OCI-LY7 (cell line): ENCODE data around the gene PIP4K2A. TPM values are rescaled to one million over a fixed set of nuclear protein-coding genes. Genes with fewer than 3 reads are reported as not detected.

Source experiments
- BruUV-seq: library from RNA; stranded (reverse); fragments of 400-500 nt; replicated peaks from 2 replicates; lab custom pipeline; 2021; lab: Mats Ljungman, UMichigan
- CTCF ChIA-PET: fragments of 300-600 bp; sonication (Branson Sonifier 250); formaldehyde crosslinking; loops from one replicate; lab custom pipeline; 2022; ENCODE audit warnings: antibody characterized with exemption; ENCODE audit not compliant: unreplicated experiment; lab: Charles Lee
- POLR2A ChIA-PET: fragments of 300-600 bp; sonication (Branson Sonifier 250); formaldehyde crosslinking; loops from one replicate; lab custom pipeline; 2022; ENCODE audit warnings: antibody characterized with exemption; lab: Charles Lee
- DNase-seq: peaks from one replicate; pipeline ENCODE4 v3.0.0-alpha.2; 2015; ENCODE audit warnings: low spot score
- H2AFZ ChIP-seq: fragments of 200-600 bp; sonication (generic), shearing (Covaris generic); 2 replicates; pipeline ENCODE4 v1.6.1; 2014; ENCODE audit warnings: mild to moderate bottlenecking, antibody characterized with exemption, low read length, moderate library complexity
- H3K27ac ChIP-seq: fragments of 200-600 bp; sonication (generic); 2 replicates; pipeline ENCODE4 v1.5.1; 2014; ENCODE audit warnings: mixed run types, low read depth, mild to moderate bottlenecking, moderate library complexity, low read length, inconsistent platforms; ENCODE audit not compliant: poor library complexity, severe bottlenecking
- H3K36me3 ChIP-seq: fragments of 200-600 bp; sonication (generic); 2 replicates; pipeline ENCODE4 v1.6.1; 2014; ENCODE audit warnings: mild to moderate bottlenecking, antibody characterized with exemption, low read length, moderate library complexity, mixed read lengths; ENCODE audit not compliant: insufficient read depth
- H3K4me1 ChIP-seq: fragments of 200-600 bp; sonication (generic); 2 replicates; pipeline ENCODE4 v1.5.1; 2014; ENCODE audit warnings: mild to moderate bottlenecking, low read length; ENCODE audit not compliant: insufficient read depth, poor library complexity, severe bottlenecking
- H3K4me2 ChIP-seq: fragments of 200-600 bp; sonication (generic); 2 replicates; pipeline ENCODE4 v1.6.1; 2014; ENCODE audit warnings: mild to moderate bottlenecking, low read length
- H3K4me3 ChIP-seq: fragments of 200-600 bp; sonication (generic); 2 replicates; pipeline ENCODE4 v1.5.1; 2014; ENCODE audit warnings: mild to moderate bottlenecking, low read depth, low read length; ENCODE audit not compliant: poor library complexity, severe bottlenecking
- H3K79me2 ChIP-seq: fragments of 200-600 bp; sonication (generic); 2 replicates; pipeline ENCODE4 v1.6.1; 2016; ENCODE audit warnings: low read depth, mild to moderate bottlenecking, low read length, moderate library complexity, mixed read lengths; ENCODE audit not compliant: insufficient read depth
- H3K9me2 ChIP-seq: fragments of 200-600 bp; sonication (generic); 2 replicates; pipeline ENCODE4 v1.6.1; 2016; ENCODE audit warnings: mild to moderate bottlenecking, low read length, mixed read lengths; ENCODE audit not compliant: insufficient read depth
- H3K9me3 ChIP-seq: fragments of 200-600 bp; sonication (generic); 2 replicates; pipeline ENCODE4 v1.6.1; 2014; ENCODE audit warnings: mild to moderate bottlenecking, mixed run types, low read length, mixed read lengths
- H4K20me1 ChIP-seq: fragments of 200-600 bp; sonication (generic); 2 replicates; pipeline ENCODE4 v1.6.1; 2014; ENCODE audit warnings: mild to moderate bottlenecking, antibody characterized with exemption, low read length, moderate library complexity, mixed read lengths; ENCODE audit not compliant: insufficient read depth
- EZH2phosphoT487 ChIP-seq: fragments of 200-600 bp; sonication (generic); IDR thresholded peaks from 2 replicates; pipeline ENCODE4 v1.6.1; 2018; ENCODE audit warnings: low read depth, borderline replicate concordance, mild to moderate bottlenecking, mixed run types, antibody characterized with exemption, low read length, moderate library complexity, mixed read lengths
- intact Hi-C: fragments of 100-400 bp; cut with micrococcal nuclease; formaldehyde crosslinking; loops from one replicate; pipeline ENCODE4 v1.10.0; 2022; ENCODE audit not compliant: unreplicated experiment
- total RNA-seq, 2 experiments: library from RNA; depleted of rRNA in 1 of 2; stranded (reverse); fragments of >200 nt in 1 of 2; shearing (Covaris generic) in 1 of 2; gene quantifications; 2 replicates each; pipeline ENCODE4 v1.2.3, GENCODE V29; 2014 to 2022
- TF ChIP-seq, protein P1 (sequence below): fragments of 200-600 bp; sonication (generic); conservative IDR thresholded peaks from 2 replicates; pipeline ENCODE4 v1.5.1; 2014; ENCODE audit warnings: mild to moderate bottlenecking, antibody characterized with exemption, low read length, moderate library complexity, mixed read lengths

The PIP4K2A gene
- total RNA-seq, 2 experiments from 2014 or later: 32.5 to 42.6 TPM

DNA sequence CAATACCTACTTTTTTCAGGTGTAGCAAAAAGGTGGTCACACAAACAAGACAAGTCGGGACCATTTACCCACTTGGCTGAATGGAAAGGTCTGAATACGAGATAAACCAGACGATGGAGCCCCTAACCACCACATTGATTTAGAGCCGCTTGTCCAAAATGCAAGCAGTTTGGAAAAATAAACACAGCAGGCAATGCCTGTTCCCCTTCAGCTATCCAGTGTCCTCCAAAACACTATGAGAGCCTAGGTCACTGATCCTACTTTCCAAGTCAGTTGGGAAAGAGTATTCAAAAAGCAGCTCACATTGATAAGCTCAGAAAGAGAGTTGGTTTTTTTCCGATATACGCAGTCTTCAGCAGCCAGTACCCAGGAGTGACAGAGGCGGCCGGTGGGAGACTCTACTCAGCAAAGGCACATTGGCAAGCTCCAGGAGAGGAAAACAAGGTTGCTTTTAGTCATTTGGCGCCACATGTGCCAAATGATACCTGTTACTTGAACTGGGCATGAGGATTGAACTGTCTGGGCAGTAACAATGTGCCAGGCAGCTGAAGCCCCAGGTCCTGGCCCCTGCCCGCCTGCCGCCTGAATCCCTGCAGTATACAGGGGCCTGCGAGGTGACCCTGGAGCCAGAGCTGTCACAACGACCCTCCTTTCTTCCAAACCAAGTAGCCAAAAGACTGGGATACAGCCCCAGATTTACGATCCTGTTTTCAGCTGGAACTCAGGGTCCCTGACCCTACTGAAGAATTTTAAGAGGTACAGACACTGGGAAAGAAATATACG lies 109.8 kb downstream of the PIP4K2A start:
- POLR2A ChIA-PET: interaction anchor here (0.6 to 2.4 kb wide), 8 partner anchors 13 to 334 kb away, joined by 3 to 12 read pairs (median 4); no protein-coding TSS in a partner anchor
- peak overlapping the region; percentile 67 for H3K27ac ChIP-seq
- H4K20me1 ChIP-seq: no peaks in the 10 kb centered on the region
- no peak for DNase-seq
- intact Hi-C loops: loop anchor here (5.0 to 10.0 kb wide), 4 partner anchors 108 to 1640 kb away; partner anchors contain the start of genes COMMD3 and PIP4K2A
- no peaks in the 10 kb centered on the region for H3K9me2 ChIP-seq
- H2AFZ ChIP-seq: no peak overlapping the region
- TF ChIP-seq, protein P1, sequence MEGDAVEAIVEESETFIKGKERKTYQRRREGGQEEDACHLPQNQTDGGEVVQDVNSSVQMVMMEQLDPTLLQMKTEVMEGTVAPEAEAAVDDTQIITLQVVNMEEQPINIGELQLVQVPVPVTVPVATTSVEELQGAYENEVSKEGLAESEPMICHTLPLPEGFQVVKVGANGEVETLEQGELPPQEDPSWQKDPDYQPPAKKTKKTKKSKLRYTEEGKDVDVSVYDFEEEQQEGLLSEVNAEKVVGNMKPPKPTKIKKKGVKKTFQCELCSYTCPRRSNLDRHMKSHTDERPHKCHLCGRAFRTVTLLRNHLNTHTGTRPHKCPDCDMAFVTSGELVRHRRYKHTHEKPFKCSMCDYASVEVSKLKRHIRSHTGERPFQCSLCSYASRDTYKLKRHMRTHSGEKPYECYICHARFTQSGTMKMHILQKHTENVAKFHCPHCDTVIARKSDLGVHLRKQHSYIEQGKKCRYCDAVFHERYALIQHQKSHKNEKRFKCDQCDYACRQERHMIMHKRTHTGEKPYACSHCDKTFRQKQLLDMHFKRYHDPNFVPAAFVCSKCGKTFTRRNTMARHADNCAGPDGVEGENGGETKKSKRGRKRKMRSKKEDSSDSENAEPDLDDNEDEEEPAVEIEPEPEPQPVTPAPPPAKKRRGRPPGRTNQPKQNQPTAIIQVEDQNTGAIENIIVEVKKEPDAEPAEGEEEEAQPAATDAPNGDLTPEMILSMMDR: no peak
- no peak for TF ChIP-seq EZH2phosphoT487
- peaks cover 17% of the 10 kb centered on the region for H3K36me3 ChIP-seq
- H3K79me2 ChIP-seq: no peaks in the 10 kb centered on the region
- H3K4me3 ChIP-seq: no peak overlapping the region
- no TSS peak for BruUV-seq
- CTCF ChIA-PET: no interaction called here
- H3K4me2 ChIP-seq: peak overlapping the region; percentile 85
- no peaks in the 10 kb centered on the region for H3K9me3 ChIP-seq
- peaks cover 66% of the 10 kb centered on the region for H3K4me1 ChIP-seq

DNA sequence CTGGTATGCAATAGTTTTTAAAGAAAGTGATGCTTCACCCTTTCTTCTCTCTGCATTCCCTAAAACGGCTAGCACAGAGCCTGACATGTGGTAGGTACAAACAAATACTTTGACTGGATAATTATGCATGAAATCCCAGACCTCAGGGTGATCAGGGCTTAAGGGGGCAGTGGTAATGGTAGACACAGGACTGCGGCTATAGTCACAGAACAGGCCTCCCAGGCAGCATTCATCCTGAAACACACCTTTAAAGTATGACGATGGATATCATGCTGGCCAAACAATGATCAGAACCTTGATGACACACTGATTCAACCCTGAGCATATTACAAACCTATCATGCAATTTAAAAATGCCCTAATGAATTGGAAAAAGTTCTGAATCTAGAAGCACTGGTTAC lies 110.8 kb downstream of the PIP4K2A start:
- H4K20me1 ChIP-seq: no peaks in the 10 kb centered on the region
- BruUV-seq: no TSS peak
- intact Hi-C loops: loop anchor here (5.0 to 10.0 kb wide), 4 partner anchors 109 to 1639 kb away; partner anchors contain the start of genes COMMD3 and PIP4K2A
- H3K36me3 ChIP-seq: peaks cover 9% of the 10 kb centered on the region; the same call in 1 of the 2 replicates
- H3K9me3 ChIP-seq: no peaks in the 10 kb centered on the region
- H3K4me3 ChIP-seq: no peak overlapping the region
- H3K79me2 ChIP-seq: no peaks in the 10 kb centered on the region
- H3K4me2 ChIP-seq: no peak overlapping the region
- H2AFZ ChIP-seq: no peak overlapping the region
- POLR2A ChIA-PET: interaction anchor here (0.6 kb wide), 1 partner anchor 107 kb away, joined by 3 read pairs; no protein-coding TSS in a partner anchor
- H3K4me1 ChIP-seq: peaks cover 72% of the 10 kb centered on the region
- DNase-seq: no peak
- CTCF ChIA-PET: no interaction called here
- no peaks in the 10 kb centered on the region for H3K9me2 ChIP-seq
- no peak overlapping the region for H3K27ac ChIP-seq
- TF ChIP-seq EZH2phosphoT487: no peak
- TF ChIP-seq, protein P1: no peak
